AG20443 (cell line): ENCODE results near the gene CFAP299.

Source experiments
- DNase-seq: peaks from one replicate; pipeline ENCODE4 v3.0.0; 2012; ENCODE audit warnings: low spot score, mixed read lengths

Gene CFAP299

GRCh38 chr4:80839281-80839680, 503.8 kb downstream of the CFAP299 start:
- no peak for DNase-seq

GRCh38 chr4:80839792-80840191, 504.3 kb downstream of the CFAP299 start:
- no peak for DNase-seq

GRCh38 chr4:80840396-80840795, 504.9 kb downstream of the CFAP299 start:
- no peak for DNase-seq

GRCh38 chr4:80841587-80842281, 506.2 kb downstream of the CFAP299 start:
- no peak for DNase-seq

- no peak for DNase-seq
Measured at GRCh38 chr4:80846210-80846609, 510.7 kb downstream of the CFAP299 start.

GRCh38 chr4:80852061-80852460, 516.5 kb downstream of the CFAP299 start:
- no peak for DNase-seq

- no peak for DNase-seq
Measured at GRCh38 chr4:80873571-80873970, 538.0 kb downstream of the CFAP299 start.

- no peak for DNase-seq
Measured at GRCh38 chr4:80874979-80875378, 539.4 kb downstream of the CFAP299 start.

GRCh38 chr4:80875642-80876041, 540.1 kb downstream of the CFAP299 start:
- no peak for DNase-seq

GRCh38 chr4:80876810-80877209, 541.3 kb downstream of the CFAP299 start:
- no peak for DNase-seq

- no peak for DNase-seq
Measured at GRCh38 chr4:80878218-80878617, 542.7 kb downstream of the CFAP299 start.

- DNase-seq, result no peak
Measured at GRCh38 chr4:80897537-80898303, 562.2 kb downstream of the CFAP299 start.

GRCh38 chr4:80900908-80901307, 565.4 kb downstream of the CFAP299 start:
- no peak for DNase-seq

- DNase-seq, result no peak
Measured at GRCh38 chr4:80903020-80903419, 567.5 kb downstream of the CFAP299 start.

GRCh38 chr4:80909938-80910337, 574.4 kb downstream of the CFAP299 start:
- DNase-seq, result no peak

- no peak for DNase-seq
Measured at GRCh38 chr4:80911458-80911857, 575.9 kb downstream of the CFAP299 start.

GRCh38 chr4:80912350-80912749, 576.8 kb downstream of the CFAP299 start:
- DNase-seq, result no peak

GRCh38 chr4:80913381-80913780, 577.9 kb downstream of the CFAP299 start:
- DNase-seq, result no peak

- no peak for DNase-seq
Measured at GRCh38 chr4:80916770-80917169, 581.2 kb downstream of the CFAP299 start.

- peak; percentile 7 for DNase-seq
Measured at GRCh38 chr4:80918004-80918403, 582.5 kb downstream of the CFAP299 start.

GRCh38 chr4:80921441-80921840, 585.9 kb downstream of the CFAP299 start:
- no peak for DNase-seq

GRCh38 chr4:80922941-80923340, 587.4 kb downstream of the CFAP299 start:
- no peak for DNase-seq

GRCh38 chr4:80925293-80925692, 589.8 kb downstream of the CFAP299 start:
- DNase-seq, result no peak

GRCh38 chr4:80926446-80926845, 590.9 kb downstream of the CFAP299 start:
- no peak for DNase-seq
